COR-L47 (cell line): Measurements from ENCODE around the gene PZP.
"Not testable (repeated sequence)": the region's sequence is repeated elsewhere in the genome, so short reads cannot be mapped to it uniquely, and the experiment has no call there.

ENCODE experiments used
- DNase-seq: peaks from one replicate; lab custom pipeline; 2025; lab: John Stamatoyannopoulos, UW

The PZP gene

GRCh38 chr12:9208229-9208628, at the start of gene PZP:
PZP (minus strand) TSS chr12:9208395; CDS start chr12:9208341, 54 bp downstream.
- no peak for DNase-seq

- DNase-seq, result no peak
These were observed 48.7 kb upstream of the PZP start for GRCh38 chr12:9256758-9257405.

GRCh38 chr12:9256341-9256740, 48.1 kb upstream of the PZP start:
- DNase-seq, result no peak

GRCh38 chr12:9255837-9256236, 47.6 kb upstream of the PZP start:
- DNase-seq, result no peak

- no peak for DNase-seq
These were observed 45.3 kb upstream of the PZP start for GRCh38 chr12:9253464-9253863.

GRCh38 chr12:9252791-9253190, 44.6 kb upstream of the PZP start:
- DNase-seq, result not testable (repeated sequence)

- no peak for DNase-seq
These were observed 44.1 kb upstream of the PZP start for GRCh38 chr12:9252256-9252655.

GRCh38 chr12:9248435-9248834, 40.2 kb upstream of the PZP start:
- no peak for DNase-seq

GRCh38 chr12:9244894-9245293, 36.7 kb upstream of the PZP start:
- DNase-seq, result no peak

GRCh38 chr12:9243999-9244649, 35.9 kb upstream of the PZP start:
- DNase-seq, result no peak

GRCh38 chr12:9241301-9241700, 33.1 kb upstream of the PZP start:
- no peak for DNase-seq

GRCh38 chr12:9240776-9241175, 32.6 kb upstream of the PZP start:
- no peak for DNase-seq

GRCh38 chr12:9240004-9240635, 31.9 kb upstream of the PZP start:
- not testable (repeated sequence) for DNase-seq

- DNase-seq, result no peak
These were observed 29.1 kb upstream of the PZP start for GRCh38 chr12:9237286-9237685.

GRCh38 chr12:9235519-9235918, 27.3 kb upstream of the PZP start:
- no peak for DNase-seq

GRCh38 chr12:9227950-9228349, 19.8 kb upstream of the PZP start:
- DNase-seq, result no peak

- DNase-seq, result no peak
These were observed 15.6 kb upstream of the PZP start for GRCh38 chr12:9223830-9224229.

- no peak for DNase-seq
These were observed 13.3 kb upstream of the PZP start for GRCh38 chr12:9221483-9221882.

GRCh38 chr12:9221011-9221410, 12.8 kb upstream of the PZP start:
- DNase-seq, result not testable (repeated sequence)

- no peak for DNase-seq
These were observed 6.3 kb upstream of the PZP start for GRCh38 chr12:9214534-9214933.

GRCh38 chr12:9211687-9212086, 3.5 kb upstream of the PZP start:
- DNase-seq, result no peak

GRCh38 chr12:9204380-9204779, 3.8 kb downstream of the PZP start:
- DNase-seq, result no peak

- no peak for DNase-seq
These were observed 10.2 kb downstream of the PZP start for GRCh38 chr12:9198012-9198411.
